ENCODE measurements around the gene IER3IP1. TPM values are rescaled to one million over a fixed set of nuclear protein-coding genes. Genes with fewer than 3 reads are reported as not detected.

The IER3IP1 gene
- total RNA-seq, 4 donors from 2014 or later: 8.1 to 11.1 (median 8.8) TPM

- Histone ChIP-seq H3K4me3 (no peak overlapping the region), H3K27ac (no peak overlapping the region), H3K9me3 (peaks cover 0 to 9% (median 0%) of the 10 kb centered on the region in 4 donors), H3K27me3 (no peaks in the 10 kb centered on the region), H3K36me3 (no peaks in the 10 kb centered on the region), H3K4me1 (no peaks in the 10 kb centered on the region)
- TF ChIP-seq POLR2A (IDR thresholded peaks at IDR 0.05) (no peak), CTCF (IDR thresholded peaks at IDR 0.05) (no peak)
- no peak for DNase-seq
Measured at GRCh38 chr18:47180765-47181164, 4.6 kb upstream of the IER3IP1 start.

- TF ChIP-seq CTCF (IDR thresholded peaks at IDR 0.05) (no peak), POLR2A (IDR thresholded peaks at IDR 0.05) (no peak)
Measured at GRCh38 chr18:47179520-47179919, 3.4 kb upstream of the IER3IP1 start.

GRCh38 chr18:47175283-47175897 lies 774 bp downstream of the IER3IP1 start:
- peak in 1 of 3 donors; percentile 54 for DNase-seq
- Histone ChIP-seq H3K4me3 (peak overlapping the region; percentile 73 to 95 (median 76)), H3K9me3 (no peaks in the 10 kb centered on the region), H3K27ac (peak overlapping the region; percentile 62 to 87 (median 76)), H3K36me3 (no peaks in the 10 kb centered on the region), H3K4me1 (peaks cover 0 to 11% (median 5%) of the 10 kb centered on the region in 4 donors), H3K27me3 (no peaks in the 10 kb centered on the region)
- no peak for TF ChIP-seq CTCF (IDR thresholded peaks at IDR 0.05)
- no peak for TF ChIP-seq POLR2A (IDR thresholded peaks at IDR 0.05)

More at GRCh38 chr18:47179520-47179919, 3.4 kb upstream of the IER3IP1 start:
- Histone ChIP-seq H3K4me1 (peaks cover 0 to 10% (median 2%) of the 10 kb centered on the region in 4 donors), H3K36me3 (no peaks in the 10 kb centered on the region), H3K27ac (no peak overlapping the region), H3K9me3 (peaks cover 0 to 1% (median 0%) of the 10 kb centered on the region in 4 donors), H3K27me3 (no peaks in the 10 kb centered on the region), H3K4me3 (no peak overlapping the region)
- no peak for DNase-seq

- TF ChIP-seq POLR2A (IDR thresholded peaks at IDR 0.05): no peak
- H3K4me1 ChIP-seq: peaks cover 0 to 11% (median 5%) of the 10 kb centered on the region in 4 donors
- peak overlapping the region in 1 of 4 donors; percentile 73 for H3K27ac ChIP-seq
- H3K27me3 ChIP-seq: no peaks in the 10 kb centered on the region
- H3K9me3 ChIP-seq: no peaks in the 10 kb centered on the region
- H3K4me3 ChIP-seq: peak overlapping the region; percentile 73 to 95 (median 76)
- DNase-seq: no peak
- H3K36me3 ChIP-seq: no peaks in the 10 kb centered on the region
Measured at GRCh38 chr18:47174545-47175116, 1.5 kb downstream of the IER3IP1 start.

GRCh38 chr18:47172476-47172875 lies 3.7 kb downstream of the IER3IP1 start:
- DNase-seq: no peak
- TF ChIP-seq POLR2A (IDR thresholded peaks at IDR 0.05) (no peak), CTCF (IDR thresholded peaks at IDR 0.05) (no peak)
- Histone ChIP-seq H3K9me3 (no peaks in the 10 kb centered on the region), H3K4me3 (no peak overlapping the region), H3K27ac (no peak overlapping the region), H3K27me3 (no peaks in the 10 kb centered on the region), H3K36me3 (no peaks in the 10 kb centered on the region), H3K4me1 (peaks cover 0 to 11% (median 5%) of the 10 kb centered on the region in 4 donors)

GRCh38 chr18:47168913-47169312 lies 7.3 kb downstream of the IER3IP1 start:
- no peaks in the 10 kb centered on the region for H3K36me3 ChIP-seq
- TF ChIP-seq POLR2A (IDR thresholded peaks at IDR 0.05) (no peak), CTCF (IDR thresholded peaks at IDR 0.05) (no peak)
- no peak overlapping the region for H3K27ac ChIP-seq
- no peak for DNase-seq
- H3K9me3 ChIP-seq: no peaks in the 10 kb centered on the region
- H3K4me1 ChIP-seq: peaks cover 0 to under 1% (median 0%) of the 10 kb centered on the region in 4 donors
- no peak overlapping the region for H3K4me3 ChIP-seq
- H3K27me3 ChIP-seq: no peaks in the 10 kb centered on the region
